NCI-H446 treated with DMSO at 0.1 percent for 48 hours (cell line): ENCODE measurements around the gene CDC73.

Source experiments
- DNase-seq: peaks from one replicate; lab custom pipeline; 2025; lab: John Stamatoyannopoulos, UW

CDC73 gene

DNA sequence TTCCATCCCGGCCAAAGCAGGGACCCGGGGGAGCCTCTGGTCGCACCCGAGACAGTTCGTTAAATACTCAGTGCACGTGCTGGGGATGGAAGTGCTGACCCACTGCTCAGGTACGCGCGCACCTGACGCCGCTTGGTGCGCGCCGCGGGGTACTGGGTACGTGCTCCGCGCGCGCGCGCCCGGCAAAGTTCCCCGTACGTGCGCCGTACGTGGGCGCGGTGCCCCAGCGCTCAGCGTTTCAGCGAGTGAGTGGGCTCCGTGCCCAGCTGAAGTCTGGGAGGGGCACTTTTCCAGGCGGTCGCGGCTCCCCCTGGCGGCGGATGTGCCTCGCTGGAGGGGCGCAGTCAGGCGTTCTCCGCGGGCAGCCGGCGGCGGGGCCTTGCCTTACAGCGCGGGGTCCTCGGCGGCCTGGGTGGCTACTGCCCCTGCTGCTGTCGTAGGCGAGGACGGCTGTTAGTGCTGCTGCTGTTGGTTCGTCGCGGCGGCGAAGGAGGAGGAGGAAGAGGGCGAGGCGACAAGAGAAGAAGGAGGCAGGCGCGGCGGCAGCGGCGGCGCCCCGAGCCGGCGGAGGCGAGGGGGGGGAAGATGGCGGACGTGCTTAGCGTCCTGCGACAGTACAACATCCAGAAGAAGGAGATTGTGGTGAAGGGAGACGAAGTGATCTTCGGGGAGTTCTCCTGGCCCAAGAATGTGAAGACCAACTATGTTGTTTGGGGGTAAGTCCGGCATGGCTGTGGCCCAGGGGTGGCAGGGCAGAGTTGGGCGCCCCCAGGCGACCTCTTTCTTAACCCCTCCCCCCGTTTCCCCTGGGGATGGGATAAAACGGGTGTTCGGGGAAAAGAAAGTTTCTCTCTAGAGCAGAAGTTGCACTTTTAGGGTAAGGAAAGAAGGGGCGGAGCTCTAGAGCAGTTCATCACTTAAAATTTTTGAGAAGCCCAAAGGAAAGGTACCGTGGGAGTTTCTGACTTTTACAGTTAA lies at the start of gene CDC73:
Gene CDC73, plus strand, starts transcription at position 416 of the 978 bp plus-strand sequence. Its CDS starts 170 bp downstream, at position 586.
- DNase-seq = peak; percentile 94

DNA sequence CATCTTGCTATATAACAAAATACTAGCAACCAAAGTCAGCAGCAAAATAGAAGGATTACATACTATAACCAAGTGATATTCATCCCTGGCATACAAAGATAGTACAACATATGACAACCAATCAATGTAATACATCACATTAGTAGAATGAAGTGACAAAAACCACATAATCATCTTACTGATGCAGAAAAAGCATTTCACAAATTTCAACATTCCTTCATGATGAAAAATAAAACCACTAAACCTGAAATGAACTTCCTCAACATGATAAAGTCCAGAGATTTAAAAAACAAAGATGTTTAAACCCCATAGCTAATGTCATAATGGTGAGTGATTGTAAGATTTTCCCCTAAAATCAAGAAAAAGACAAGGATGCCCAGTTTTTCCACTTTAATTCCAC lies 43.8 kb upstream of the CDC73 start:
- no peak for DNase-seq

DNA sequence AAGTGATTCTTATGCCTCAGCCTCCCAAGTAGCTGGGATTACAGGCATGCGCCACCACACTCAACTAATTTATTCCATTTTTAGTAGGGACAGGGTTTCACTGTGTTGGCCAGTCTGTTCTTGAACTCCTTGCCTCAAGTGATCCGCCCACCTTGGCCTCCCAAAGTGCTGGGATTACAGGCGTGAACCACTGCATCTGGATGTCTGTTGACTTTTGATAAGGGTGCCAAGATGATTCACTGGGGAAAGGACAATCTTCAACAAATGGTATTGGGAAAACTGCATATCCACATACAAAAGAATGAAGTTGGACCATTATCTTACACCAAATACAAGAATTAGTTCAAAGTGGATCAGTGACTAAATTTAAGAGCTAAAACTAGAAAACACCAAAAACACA lies 42.6 kb upstream of the CDC73 start:
- DNase-seq = no peak

DNA sequence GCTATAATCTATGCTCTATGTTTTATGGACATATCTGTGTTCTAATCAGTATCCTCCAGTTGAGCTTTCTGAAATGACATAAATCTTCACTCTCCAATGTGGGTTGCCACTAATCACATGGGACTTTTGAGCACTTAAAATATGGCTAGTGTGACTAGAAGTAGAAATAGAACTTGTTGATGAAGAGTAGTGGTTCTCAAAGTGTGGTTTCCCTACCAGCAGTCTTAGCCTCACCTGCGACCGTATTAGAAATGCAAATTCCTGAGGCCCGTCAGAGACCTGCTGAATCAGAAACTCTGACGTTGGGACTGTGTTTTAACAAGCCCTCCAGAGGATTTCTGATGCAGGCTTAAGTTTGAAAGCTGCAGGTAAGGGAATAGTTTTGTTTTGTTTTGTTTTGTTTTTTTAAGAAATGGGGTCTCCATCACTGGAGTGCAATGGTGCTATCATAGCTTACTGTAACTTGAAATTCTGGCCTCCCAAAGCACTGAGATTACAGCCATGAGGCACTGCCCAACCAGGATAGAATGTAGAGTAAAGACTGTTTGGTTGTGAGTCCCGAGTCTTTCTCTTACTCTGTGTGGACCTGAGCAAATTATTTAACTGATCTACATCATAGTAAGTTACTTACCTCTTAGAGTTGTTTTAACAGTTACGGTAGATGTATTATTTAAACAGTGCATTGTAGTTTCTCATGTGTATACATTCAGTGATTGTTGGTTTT lies 38.3 kb upstream of the CDC73 start:
- no peak for DNase-seq

DNA sequence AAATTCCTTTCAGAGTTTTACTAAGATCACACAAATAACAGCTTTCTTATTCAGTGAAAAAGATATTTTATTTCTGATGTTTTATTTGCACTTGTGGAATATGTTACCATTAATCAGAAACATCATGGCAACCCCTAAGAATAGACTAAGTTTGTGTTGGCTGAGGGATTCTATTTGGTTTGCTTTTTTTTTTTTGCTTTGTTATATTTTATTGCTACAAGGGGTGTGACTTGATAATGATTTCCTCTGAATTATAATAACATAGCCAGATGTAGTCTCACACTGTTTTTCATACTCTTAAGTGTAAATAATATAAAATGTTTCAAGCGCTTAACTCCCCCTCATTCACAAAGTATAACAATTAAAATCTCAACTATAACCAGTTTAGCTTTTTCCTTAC lies 36.6 kb upstream of the CDC73 start:
- no peak for DNase-seq

DNA sequence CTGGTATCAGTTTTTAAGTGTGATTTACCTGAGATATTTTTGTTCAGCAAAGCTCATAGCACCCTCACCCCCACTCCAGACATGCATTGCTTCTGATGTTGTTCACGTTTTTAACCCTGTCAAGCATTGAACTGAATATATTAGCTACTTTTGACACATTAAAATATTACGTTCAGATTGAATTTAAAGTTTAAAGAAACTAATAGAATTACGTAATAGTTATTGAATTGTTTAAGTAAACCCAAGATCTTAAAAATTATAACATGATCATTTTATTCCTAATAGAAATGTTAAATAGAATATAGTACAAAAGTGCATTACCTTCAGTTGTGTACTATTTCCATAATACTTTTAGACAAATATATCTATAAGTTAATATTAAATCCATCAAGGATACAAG lies 35.5 kb upstream of the CDC73 start:
- DNase-seq = no peak

DNA sequence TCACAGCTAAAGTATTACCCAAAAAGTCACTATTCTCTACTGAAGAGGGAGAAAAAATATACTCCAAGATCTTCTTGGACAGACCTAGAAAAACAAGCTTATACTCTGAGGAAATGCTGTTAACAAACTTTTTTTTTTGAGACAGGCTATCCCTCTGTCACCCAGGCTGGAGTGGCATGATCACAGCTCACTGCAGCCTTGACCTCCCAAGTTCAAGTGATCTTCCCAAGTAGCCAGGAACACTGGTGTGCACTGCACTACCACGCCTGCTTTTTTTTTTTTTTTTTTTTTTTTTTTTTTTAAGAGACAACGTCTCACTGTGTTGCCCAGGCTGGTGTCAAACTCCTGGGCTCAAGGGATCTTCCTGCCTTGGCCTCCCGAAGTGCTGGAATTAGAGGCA lies 33.9 kb upstream of the CDC73 start:
- DNase-seq = no peak

DNA sequence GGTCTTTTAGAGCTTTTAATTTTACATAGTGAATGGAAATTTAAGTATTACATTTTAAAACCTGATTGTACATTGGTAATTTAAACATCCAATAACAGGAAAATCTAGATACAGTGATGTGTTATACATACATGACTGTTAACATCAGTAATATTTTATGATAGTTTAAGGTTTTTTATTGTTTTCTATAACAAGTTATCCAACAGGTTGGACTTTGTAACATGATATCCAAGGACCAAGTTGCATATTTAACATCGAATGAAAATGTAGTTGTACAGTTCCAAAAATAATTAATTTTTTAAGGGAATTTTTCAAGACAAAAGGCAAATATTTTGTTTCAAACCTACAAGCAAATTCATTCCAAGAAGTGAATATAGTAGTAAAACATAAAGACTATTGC lies 31.0 kb upstream of the CDC73 start:
- DNase-seq = no peak

DNA sequence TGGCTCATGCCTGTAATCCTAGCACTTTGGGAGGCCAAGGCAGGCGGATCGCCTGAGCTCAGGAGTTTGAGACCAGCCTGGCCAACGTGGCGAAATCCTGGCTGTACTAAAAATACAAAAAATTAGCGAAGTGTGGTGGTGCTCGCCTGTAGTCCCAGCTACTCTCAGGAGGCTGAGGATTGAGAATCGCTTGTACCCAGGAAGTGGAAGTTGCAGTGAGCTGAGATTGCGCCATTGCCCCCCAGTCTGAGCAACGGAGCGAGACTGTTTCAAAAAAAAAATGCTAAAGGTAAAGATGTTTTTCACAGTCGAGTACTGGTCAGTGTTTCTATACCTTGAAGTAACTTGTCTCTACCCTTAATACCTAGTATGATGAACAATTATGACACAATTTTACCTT lies 27.7 kb upstream of the CDC73 start:
- no peak for DNase-seq

DNA sequence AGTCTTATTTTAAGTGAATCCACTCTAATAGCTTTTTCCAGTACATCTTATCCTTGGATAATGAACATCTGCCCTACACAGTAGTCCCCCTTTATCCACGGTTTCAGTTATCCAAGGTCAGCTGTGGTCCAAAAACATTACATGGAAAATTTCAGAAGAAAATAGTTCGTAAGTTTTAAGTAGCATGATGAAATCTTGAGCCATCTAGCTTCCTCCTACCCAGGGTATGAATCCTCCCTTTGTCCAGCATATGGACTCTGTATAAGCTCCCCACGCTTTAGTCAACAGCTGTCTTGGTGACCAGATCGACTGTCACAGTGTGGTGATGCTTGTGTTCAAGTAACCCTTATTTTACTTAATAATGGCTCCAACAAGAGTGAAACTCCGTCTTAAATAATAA lies 19.2 kb upstream of the CDC73 start:
- DNase-seq = no peak

DNA sequence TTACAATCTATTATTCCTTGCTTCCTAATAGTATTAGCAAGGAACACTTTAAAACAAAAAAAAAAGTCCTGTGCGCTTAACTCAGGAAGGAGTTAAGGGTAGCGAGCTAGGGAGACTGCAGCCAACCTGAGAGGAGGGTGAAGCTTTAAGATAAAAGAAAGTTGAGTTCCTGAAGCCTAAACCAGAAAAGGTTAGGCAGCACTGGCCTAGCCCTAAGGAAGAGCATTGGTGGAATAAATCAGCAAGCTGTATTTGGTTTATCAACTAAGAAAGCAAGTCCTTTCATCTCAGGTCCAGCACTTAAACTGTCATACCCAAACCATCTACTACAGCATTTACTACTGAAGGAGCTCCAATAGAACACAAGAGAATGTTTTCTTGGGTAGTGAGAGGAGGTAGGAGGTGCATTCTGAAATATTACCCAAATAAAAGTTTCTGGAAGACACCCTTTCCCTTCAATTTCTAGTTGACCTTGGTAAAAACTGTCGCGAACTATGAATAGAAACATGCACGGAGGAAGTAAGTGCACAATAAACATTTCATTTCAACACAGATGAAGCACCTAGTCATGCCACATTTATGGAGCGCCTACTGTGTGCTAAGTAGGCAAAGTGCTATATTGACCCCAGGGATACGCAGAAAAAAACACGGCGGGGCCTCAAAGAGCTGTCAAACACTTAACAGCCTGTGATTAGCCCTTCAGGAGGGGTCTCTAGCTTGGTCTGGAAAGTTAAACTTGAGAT lies 17.9 kb upstream of the CDC73 start:
- no peak for DNase-seq

DNA sequence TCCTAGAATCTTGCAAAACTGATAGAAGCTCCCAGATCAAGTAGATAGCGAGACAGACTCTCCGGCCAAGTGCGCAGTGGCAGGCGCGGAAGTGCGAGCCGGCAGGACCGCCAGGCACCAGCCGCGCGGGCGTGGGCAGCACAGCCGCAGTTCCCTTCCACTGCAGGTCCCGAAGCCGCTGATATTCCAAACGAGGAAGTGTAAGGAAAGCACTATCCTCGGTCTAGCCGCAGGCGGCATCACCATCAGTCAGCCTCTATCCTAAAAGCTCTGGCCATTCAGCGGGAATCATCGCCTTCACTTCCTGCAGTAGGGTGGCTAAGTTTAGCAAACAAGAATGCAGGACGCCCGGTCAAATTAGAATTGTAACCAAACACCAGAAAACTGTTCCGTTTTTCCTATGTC lies 17.3 kb upstream of the CDC73 start:
- no peak for DNase-seq

DNA sequence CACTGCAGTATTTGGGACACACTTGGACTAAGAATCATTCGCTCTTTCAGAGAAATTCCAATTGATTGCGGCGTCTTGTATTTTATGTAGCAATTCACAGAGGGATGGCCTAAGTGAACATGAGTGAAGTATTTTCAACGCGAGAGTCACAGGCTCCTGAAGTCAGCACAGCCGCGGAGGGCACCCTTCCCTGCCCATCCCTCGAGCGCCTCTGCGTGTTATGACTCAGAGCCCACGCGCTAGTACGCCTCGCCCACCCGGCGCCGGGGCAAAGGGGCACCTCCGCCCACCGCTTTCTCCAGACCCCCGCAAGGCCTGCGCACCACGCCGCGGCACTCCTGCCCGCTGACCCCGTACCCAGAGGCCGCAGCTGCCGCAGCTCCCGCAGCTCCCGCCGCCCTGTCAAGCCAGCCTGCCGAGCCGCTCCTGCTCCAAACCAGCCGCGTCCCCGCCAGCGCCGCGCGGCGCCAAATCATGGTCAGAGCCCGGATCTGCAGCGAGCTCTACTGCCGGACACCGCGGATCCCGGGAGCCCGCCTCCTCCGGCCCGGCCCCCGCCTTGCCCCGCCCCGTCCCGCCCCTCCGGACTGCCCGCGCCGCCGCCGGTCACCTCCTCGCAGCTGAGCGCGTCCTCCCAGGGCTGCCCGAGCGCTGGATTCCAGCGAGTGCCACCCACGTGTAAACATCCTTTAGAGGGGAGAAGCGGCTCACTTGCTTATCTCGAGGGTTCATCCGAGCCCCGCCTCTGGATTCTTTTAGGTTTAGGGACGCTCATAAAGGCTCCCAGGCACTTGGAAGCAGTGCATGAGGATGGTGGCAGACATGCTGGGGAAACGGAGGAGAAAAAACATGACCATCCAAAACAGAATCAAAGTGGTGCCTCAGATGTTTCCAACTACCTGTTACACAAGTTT lies 16.7 kb upstream of the CDC73 start, which contains the start of gene GLRX2:
Gene GLRX2, minus strand, starts transcription at position 508 of the 914 bp plus-strand sequence. Its CDS starts 32 bp downstream, at position 476.
- peak; percentile 70 for DNase-seq

DNA sequence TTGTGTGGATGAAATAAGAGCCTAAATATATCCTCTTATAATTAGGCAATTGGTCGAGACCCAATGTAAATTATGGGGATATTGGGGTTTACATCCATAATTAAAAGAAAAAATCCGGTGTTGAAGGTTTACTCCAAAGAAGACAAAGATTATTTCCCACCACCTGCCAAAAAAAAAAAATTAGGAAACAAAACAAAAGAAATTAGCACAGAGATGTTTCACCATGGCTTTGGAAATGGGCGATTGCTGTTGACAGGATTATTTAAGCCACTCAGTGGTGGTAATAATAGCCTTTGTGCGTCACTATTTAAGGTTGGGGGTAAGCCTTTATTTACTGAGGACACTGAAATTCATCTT lies 16.0 kb upstream of the CDC73 start:
- DNase-seq = no peak

DNA sequence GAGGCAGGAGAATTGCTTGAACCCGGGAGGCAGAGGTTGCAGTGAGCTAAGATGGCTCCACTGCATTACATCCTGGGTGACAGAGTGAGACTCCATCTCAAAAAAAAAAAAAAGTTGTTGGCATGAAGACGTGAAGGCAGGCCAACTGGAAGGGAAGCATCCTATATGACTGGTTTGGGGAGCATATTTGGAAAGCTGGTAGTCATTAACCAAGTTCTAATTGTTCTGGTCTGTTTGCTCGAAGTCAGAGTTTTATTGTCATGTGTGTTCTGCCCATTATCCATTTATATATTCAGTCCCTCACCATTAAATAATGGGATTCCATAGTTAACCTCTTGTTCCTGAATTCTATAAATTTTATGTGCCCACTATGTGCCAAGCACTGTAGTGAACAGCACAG lies 13.4 kb upstream of the CDC73 start:
- DNase-seq = no peak

DNA sequence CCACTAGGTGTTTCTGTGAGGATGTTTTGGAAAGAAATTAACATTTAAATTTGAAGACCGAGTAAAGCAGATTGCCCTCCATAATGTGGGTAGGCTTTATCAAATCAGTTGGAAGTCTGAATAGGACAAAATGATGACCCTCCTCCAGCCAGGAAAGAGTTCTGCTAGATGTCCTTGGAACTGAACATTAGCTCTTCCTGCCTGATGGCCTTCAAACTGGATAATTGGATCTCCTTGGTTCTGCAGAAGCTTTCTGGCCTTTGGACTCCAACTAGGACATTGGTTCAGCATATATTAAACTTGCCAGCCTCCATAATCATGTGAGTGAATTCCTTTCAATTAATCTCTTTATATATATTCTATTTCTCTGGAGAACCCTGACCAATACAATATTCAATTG lies 12.2 kb upstream of the CDC73 start:
- no peak for DNase-seq

DNA sequence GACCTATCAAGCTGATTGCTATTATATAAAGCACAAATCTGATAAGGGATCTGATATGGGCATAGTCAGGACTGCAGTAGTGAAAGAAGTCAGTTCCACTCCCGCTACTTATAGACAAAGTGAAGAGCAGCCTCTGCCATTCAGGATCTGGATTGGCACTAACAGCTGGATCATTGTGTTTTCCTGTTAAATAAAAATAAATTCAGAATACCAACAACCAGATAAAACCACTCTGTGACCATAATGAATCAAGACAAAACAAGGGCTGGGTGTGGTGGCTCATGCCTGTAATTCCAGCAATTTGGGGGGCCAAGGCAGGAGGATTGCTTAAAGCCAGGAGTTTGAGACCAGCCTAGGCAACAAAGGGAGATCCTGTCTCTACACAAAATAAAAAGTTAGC lies 11.6 kb upstream of the CDC73 start:
- no peak for DNase-seq

DNA sequence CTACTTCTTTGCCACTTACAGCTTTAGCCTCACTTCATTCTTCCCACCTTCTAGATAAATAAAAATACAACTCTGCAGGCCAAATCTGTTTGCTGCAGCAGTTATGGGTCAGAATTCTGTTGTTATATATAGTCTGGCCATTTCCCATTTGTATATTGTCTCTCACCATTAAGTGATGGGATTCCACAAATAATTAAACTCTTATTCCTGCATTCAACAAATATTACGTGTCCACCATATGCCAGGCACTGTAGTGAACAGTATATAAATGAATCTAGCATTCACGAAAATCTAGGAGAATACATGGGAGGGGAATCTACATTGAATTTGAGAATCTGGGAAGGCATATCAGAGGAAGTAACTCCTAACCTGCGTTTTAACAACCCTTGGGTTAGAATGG lies 11.0 kb upstream of the CDC73 start:
- DNase-seq = no peak

DNA sequence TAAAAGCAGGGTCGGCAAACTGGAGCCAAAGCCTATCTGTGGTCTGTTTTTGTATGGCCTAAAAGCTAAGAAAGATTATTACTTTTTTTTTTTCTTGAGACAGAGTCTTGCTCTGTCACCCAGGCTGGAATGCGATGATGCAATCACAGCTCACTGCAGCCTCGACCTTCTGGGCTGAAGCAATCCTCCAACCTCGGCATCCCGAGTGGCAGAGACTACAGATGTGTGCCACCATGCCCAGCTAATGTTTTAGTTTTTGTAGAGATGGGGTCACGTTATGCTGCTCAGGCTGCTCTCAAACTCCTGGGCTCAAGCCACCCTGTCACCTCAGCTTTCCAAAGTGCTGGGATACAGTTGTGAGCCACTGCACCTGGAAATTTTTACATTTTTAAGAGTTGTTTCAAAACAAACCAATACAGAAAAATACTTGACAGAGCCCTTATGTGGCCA lies 10.2 kb upstream of the CDC73 start:
- DNase-seq = no peak

DNA sequence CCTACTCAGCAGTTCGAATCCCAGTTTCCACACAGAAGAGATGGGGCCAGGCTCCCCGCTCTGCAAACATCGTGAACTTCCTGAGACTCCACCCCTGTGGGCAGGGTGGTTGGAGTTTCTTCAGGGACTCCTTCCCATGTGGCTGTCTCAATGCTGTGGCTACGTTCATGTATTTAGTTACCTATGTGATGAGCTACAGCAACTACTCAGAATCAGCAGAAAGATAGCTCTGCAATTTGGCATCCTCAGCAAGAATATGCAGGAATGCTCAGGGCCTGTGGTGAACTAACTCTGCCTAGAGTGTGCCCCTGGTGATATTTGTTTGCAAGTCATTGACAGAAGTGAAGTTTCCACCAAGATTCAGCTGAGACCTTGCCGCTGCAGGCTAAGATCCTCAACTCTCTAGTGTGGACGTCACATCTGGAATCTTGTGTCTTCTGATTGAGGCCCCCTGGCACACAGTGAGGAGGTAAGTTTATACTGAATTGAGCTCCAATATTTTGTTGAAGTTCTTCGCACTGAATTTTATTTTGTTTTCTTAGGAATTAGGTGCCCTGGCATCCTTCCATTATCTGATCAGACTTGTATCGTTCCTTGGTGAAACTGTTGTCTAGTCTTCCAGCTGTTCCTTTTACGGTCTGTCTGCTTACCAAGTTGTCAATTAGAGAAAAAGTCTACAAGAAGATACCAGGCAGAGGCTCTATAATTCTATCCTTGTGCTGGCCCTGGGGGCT lies 8.4 kb upstream of the CDC73 start:
- DNase-seq = no peak

DNA sequence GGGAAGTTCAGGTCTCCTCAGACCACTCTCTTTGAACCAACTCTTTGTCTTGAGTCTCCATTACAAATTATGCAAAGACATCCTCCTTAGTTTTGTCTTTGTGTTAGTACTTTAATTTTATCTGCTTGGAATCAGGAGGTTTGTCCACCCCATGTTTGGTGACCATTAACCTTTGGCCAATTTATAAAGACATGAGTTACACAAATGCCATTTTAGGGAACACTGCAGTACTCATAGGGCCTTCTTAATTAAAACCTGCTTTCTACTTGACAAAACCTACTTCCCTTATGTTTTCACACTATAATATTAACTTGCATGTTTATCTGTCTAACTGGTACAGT lies 7.9 kb upstream of the CDC73 start:
- no peak for DNase-seq
